HG03039 (cell line): Measurements from ENCODE around the gene CREBBP.
A peak's percentile ranks its signal among the peaks of the same experiment; 100 is the strongest.

Experiments used
- ATAC-seq: cut with Tn5 transposase; IDR thresholded peaks from one replicate; pipeline ENCODE4 v1.9.1; 2021; ENCODE audit warnings: mild to moderate bottlenecking, moderate library complexity; ENCODE audit not compliant: unreplicated experiment

The CREBBP gene

GRCh38 chr16:3797904-3798811 lies 82.4 kb downstream of the CREBBP start:
- ATAC-seq = no peak

- ATAC-seq = no peak
These were observed 83.0 kb downstream of the CREBBP start for GRCh38 chr16:3797473-3797872.

- no peak for ATAC-seq
These were observed 87.3 kb downstream of the CREBBP start for GRCh38 chr16:3793161-3793576.

GRCh38 chr16:3792472-3793012 lies 88.0 kb downstream of the CREBBP start:
- no peak for ATAC-seq

- ATAC-seq = no peak
These were observed 88.8 kb downstream of the CREBBP start for GRCh38 chr16:3791701-3792100.

- ATAC-seq = no peak
These were observed 91.0 kb downstream of the CREBBP start for GRCh38 chr16:3789375-3790099.

GRCh38 chr16:3788711-3789374 lies 91.7 kb downstream of the CREBBP start:
- no peak for ATAC-seq

- ATAC-seq = peak; percentile 53
These were observed 92.4 kb downstream of the CREBBP start for GRCh38 chr16:3787924-3788661.

GRCh38 chr16:3785413-3785812 lies 95.1 kb downstream of the CREBBP start:
- no peak for ATAC-seq

GRCh38 chr16:3783516-3783915 lies 97.0 kb downstream of the CREBBP start:
- no peak for ATAC-seq

GRCh38 chr16:3782566-3782965 lies 97.9 kb downstream of the CREBBP start:
- ATAC-seq = no peak

- ATAC-seq = no peak
These were observed 99.1 kb downstream of the CREBBP start for GRCh38 chr16:3781421-3781820.

GRCh38 chr16:3780570-3780969 lies 99.9 kb downstream of the CREBBP start:
- no peak for ATAC-seq

GRCh38 chr16:3776316-3776715 lies 104.2 kb downstream of the CREBBP start:
- no peak for ATAC-seq

- ATAC-seq = no peak
These were observed 105.7 kb downstream of the CREBBP start for GRCh38 chr16:3774819-3775218.

- ATAC-seq = no peak
These were observed 106.3 kb downstream of the CREBBP start for GRCh38 chr16:3774156-3774767.

GRCh38 chr16:3773663-3774062 lies 106.8 kb downstream of the CREBBP start:
- ATAC-seq = no peak

GRCh38 chr16:3771513-3771912 lies 109.0 kb downstream of the CREBBP start:
- ATAC-seq = no peak

GRCh38 chr16:3770530-3770929 lies 110.0 kb downstream of the CREBBP start:
- ATAC-seq = no peak

- no peak for ATAC-seq
These were observed 110.6 kb downstream of the CREBBP start for GRCh38 chr16:3769942-3770341.
